Vagina (tissue), 2 donors: ENCODE measurements around the gene RNF112. TPM values are rescaled to one million over a fixed set of nuclear protein-coding genes. Genes with fewer than 3 reads are reported as not detected.
A peak's percentile ranks its signal among the peaks of the same experiment; 100 is the strongest.

ENCODE experiments used
- DNase-seq, 2 donors: peaks; one replicate each; pipeline ENCODE4 v3.0.0-alpha.2; 2017; ENCODE audit errors: extremely low spot score in 2 of 2
- H3K27ac ChIP-seq: fragments of 200-600 bp; sonication (generic); one replicate; pipeline ENCODE4 v1.5.1; 2019
- H3K27me3 ChIP-seq: fragments of 200-600 bp; sonication (generic); one replicate; pipeline ENCODE4 v1.5.1; 2019
- H3K36me3 ChIP-seq, 2 donors: fragments of 200-600 bp; sonication (generic); one replicate each; pipeline ENCODE4 v1.5.1; 2017 to 2019
- H3K4me1 ChIP-seq: fragments of 200-600 bp; sonication (generic); one replicate; pipeline ENCODE4 v1.5.1; 2019
- H3K4me3 ChIP-seq, 2 donors: fragments of 200-600 bp; sonication (generic); 1 replicate in 1 of 2; 2 replicates in 1 of 2; pipeline ENCODE4 v1.5.1; 2016 to 2019
- H3K9me3 ChIP-seq: fragments of 200-600 bp; sonication (generic); one replicate; pipeline ENCODE4 v1.5.1; 2019
- CTCF ChIP-seq, 3 experiments: fragments of 450-650 bp in 2 of 3; fragments of 200-600 bp in 1 of 3; sonication (generic) in 1 of 3; IDR thresholded peaks; one replicate each; pipeline ENCODE4 v1.5.1; 2017 to 2019; ENCODE audit warnings: antibody characterized with exemption in 3 of 3, mild to moderate bottlenecking in 2 of 3, moderate library complexity in 2 of 3
- POLR2A ChIP-seq, 2 donors: fragments of 450-650 bp; IDR thresholded peaks; one replicate each; pipeline ENCODE4 v1.6.1; 2017; ENCODE audit warnings: antibody characterized with exemption in 2 of 2, mild to moderate bottlenecking in 2 of 2, moderate library complexity in 2 of 2
- POLR2AphosphoS5 ChIP-seq, 2 donors: sonication (generic); formaldehyde crosslinking; IDR thresholded peaks; one replicate each; pipeline ENCODE4 v1.9.0; 2017; ENCODE audit warnings: antibody characterized with exemption in 2 of 2, mild to moderate bottlenecking in 2 of 2, low read depth in 1 of 2; ENCODE audit not compliant: insufficient read depth in 1 of 2
- intact Hi-C: fragments of 100-400 bp; cut with DNase I; formaldehyde crosslinking; loops from one replicate; pipeline ENCODE4 v1.15.1; 2023
- total RNA-seq: library from RNA; depleted of rRNA; stranded (reverse); fragments of >200 nt; gene quantifications from one replicate; pipeline ENCODE4 v1.2.3, GENCODE V29; 2016

RNF112 gene
- total RNA-seq, 1 donor from 2014 or later = 1.5 TPM

- Histone ChIP-seq H3K27me3 (no peaks in the 10 kb centered on the region), H3K9me3 (no peaks in the 10 kb centered on the region), H3K27ac (peak overlapping the region; percentile 65), H3K4me3 (no peak overlapping the region), H3K36me3 (peaks cover 0 to 42% of the 10 kb centered on the region in 2 donors), H3K4me1 (peaks cover 77% of the 10 kb centered on the region)
- DNase-seq = no peak
- TF ChIP-seq CTCF (IDR thresholded peaks at IDR 0.05) (no peak), POLR2A (IDR thresholded peaks at IDR 0.05) (no peak), POLR2AphosphoS5 (IDR thresholded peaks at IDR 0.05; ENCODE audit: insufficient read depth in 1 of 2, low read depth in 1 of 2) (no peak)
- intact Hi-C loops = no loop called here
These were observed 29.7 kb upstream of the RNF112 start for GRCh38 chr17:19381361-19381740.

- no peak for DNase-seq
These were observed 29.1 kb upstream of the RNF112 start for GRCh38 chr17:19381741-19382444.

DNA sequence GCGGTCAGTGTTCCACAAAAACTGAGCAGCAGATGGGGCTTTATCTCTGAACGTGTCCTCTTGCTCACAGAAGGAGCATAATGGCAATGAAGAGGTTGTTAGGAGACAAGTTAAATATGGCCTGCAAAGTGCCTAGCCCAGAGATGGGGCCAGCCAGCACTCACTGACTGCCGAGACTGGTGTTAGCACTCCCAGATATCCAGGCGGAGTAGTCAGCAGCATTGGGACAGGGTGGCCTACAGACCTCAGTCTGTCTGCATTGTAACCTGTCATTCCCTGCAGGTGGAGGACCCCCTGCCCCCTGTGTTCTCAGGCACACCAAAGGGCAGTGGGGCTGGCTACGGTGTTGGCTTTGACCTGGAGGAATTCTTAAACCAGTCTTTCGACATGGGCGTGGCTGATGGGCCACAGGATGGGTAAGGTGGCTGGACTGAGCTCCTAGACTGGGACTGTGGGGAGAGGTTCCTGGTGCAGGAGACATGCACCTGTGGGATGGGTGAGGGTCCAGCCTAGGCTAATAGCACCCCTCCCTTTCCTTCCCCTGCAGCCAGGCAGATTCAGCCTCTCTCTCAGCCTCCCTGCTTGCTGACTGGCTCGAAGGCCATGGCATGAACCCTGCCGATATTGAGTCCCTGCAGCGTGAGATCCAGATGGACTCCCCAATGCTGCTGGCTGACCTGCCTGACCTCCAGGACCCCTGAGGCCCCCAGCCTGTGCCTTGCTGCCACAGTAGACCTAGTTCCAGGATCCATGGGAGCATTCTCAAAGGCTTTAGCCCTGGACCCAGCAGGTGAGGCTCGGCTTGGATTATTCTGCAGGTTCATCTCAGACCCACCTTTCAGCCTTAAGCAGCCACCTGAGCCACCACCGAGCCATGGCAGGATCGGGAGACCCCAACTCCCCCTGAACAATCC is 28.2 kb upstream of the RNF112 start:
- H3K27ac ChIP-seq = peak overlapping the region; percentile 95
- intact Hi-C loops = no loop called here
- peaks cover 0 to 42% of the 10 kb centered on the region in 2 donors for H3K36me3 ChIP-seq
- TF ChIP-seq POLR2A (IDR thresholded peaks at IDR 0.05) (no peak), CTCF (IDR thresholded peaks at IDR 0.05) (no peak), POLR2AphosphoS5 (IDR thresholded peaks at IDR 0.05; ENCODE audit: insufficient read depth in 1 of 2, low read depth in 1 of 2) (no peak)
- H3K9me3 ChIP-seq = no peaks in the 10 kb centered on the region
- H3K4me3 ChIP-seq = no peak overlapping the region
- no peak for DNase-seq
- H3K4me1 ChIP-seq = peaks cover 84% of the 10 kb centered on the region
- H3K27me3 ChIP-seq = no peaks in the 10 kb centered on the region

More at GRCh38 chr17:19381741-19382444, 29.1 kb upstream of the RNF112 start:
- Histone ChIP-seq H3K27me3 (no peaks in the 10 kb centered on the region), H3K4me3 (no peak overlapping the region), H3K9me3 (no peaks in the 10 kb centered on the region), H3K27ac (peak overlapping the region; percentile 65), H3K4me1 (peaks cover 77% of the 10 kb centered on the region), H3K36me3 (peaks cover 0 to 42% of the 10 kb centered on the region in 2 donors)
- intact Hi-C loops = no loop called here
- TF ChIP-seq POLR2A (IDR thresholded peaks at IDR 0.05) = no peak
- TF ChIP-seq CTCF (IDR thresholded peaks at IDR 0.05) = no peak
- no peak for TF ChIP-seq POLR2AphosphoS5 (IDR thresholded peaks at IDR 0.05; ENCODE audit: insufficient read depth in 1 of 2, low read depth in 1 of 2)

DNA sequence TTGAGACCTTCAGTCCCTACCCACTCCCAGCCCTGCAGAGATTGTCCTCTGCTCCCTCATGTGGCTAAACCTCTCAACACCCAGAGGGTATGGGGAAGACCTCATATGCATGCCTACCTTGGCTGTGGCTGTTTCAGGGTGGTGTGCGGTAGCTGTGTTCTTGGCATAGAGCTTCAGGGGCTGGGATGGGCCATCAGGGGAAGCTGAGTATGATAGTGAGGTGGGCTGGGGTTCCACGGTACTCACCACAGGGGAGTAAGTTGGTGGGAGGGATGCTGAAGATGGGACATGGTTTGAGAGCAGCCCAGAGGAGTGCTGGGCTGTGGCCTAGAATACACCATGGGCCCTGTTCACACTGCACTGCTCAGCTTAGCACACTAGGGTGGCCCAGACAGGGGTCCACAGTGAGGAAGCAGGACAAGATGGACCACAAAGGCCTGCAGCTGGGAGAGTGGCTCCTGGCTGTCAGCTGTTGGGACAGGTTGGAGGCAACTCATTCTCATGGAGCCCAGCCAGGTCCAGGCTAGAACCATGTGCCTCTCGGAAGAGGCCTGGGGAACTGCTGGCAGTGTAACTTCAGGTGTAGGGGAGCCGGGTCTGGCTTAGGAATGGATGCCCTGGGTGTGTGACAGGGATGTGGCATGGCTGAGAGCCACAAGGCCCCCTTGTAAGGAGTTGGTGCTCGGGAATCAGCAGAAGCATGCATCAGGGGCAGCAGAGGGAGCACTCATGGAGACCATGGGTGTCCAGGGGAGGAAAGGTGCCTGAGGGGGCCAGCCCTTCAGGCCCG is 27.2 kb upstream of the RNF112 start:
- H3K9me3 ChIP-seq = no peaks in the 10 kb centered on the region
- DNase-seq = no peak
- H3K4me1 ChIP-seq = peaks cover 91% of the 10 kb centered on the region
- H3K4me3 ChIP-seq = no peak overlapping the region
- intact Hi-C loops = no loop called here
- H3K36me3 ChIP-seq = peaks cover 0 to 42% of the 10 kb centered on the region in 2 donors
- H3K27me3 ChIP-seq = no peaks in the 10 kb centered on the region
- peak overlapping the region; percentile 95 for H3K27ac ChIP-seq
- TF ChIP-seq POLR2A (IDR thresholded peaks at IDR 0.05) = no peak
- TF ChIP-seq POLR2AphosphoS5 (IDR thresholded peaks at IDR 0.05; ENCODE audit: insufficient read depth in 1 of 2, low read depth in 1 of 2) = no peak
- no peak for TF ChIP-seq CTCF (IDR thresholded peaks at IDR 0.05)
